ENCODE results near the gene CLN6.

CLN6 gene

DNA sequence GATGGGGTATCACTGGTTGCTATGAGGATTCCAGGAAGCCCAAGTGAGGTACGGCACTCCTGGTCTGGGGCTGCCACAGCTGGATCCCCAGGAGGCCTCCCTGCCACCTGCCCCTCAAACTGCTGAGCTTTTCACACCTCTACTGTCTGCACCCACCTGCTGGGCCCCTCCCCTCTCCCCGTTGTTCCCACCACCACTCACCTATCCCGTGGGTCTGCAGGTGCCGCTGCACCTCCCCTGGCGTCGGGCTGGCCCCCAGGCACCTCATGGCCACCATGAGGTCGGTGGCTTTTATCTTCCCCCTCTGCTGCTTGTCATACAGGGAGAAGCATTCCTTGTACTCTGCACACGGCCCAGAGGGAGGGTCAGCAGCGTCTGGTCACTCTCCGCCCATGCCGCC lies 30.2 kb downstream of the CLN6 start:
- no peak overlapping the region for H3K27ac ChIP-seq
- TF ChIP-seq ZFX (IDR thresholded peaks at IDR 0.05), result no peak
- TF ChIP-seq, protein P1, sequence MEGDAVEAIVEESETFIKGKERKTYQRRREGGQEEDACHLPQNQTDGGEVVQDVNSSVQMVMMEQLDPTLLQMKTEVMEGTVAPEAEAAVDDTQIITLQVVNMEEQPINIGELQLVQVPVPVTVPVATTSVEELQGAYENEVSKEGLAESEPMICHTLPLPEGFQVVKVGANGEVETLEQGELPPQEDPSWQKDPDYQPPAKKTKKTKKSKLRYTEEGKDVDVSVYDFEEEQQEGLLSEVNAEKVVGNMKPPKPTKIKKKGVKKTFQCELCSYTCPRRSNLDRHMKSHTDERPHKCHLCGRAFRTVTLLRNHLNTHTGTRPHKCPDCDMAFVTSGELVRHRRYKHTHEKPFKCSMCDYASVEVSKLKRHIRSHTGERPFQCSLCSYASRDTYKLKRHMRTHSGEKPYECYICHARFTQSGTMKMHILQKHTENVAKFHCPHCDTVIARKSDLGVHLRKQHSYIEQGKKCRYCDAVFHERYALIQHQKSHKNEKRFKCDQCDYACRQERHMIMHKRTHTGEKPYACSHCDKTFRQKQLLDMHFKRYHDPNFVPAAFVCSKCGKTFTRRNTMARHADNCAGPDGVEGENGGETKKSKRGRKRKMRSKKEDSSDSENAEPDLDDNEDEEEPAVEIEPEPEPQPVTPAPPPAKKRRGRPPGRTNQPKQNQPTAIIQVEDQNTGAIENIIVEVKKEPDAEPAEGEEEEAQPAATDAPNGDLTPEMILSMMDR (conservative IDR thresholded peaks at IDR 0.05), result no peak

DNA sequence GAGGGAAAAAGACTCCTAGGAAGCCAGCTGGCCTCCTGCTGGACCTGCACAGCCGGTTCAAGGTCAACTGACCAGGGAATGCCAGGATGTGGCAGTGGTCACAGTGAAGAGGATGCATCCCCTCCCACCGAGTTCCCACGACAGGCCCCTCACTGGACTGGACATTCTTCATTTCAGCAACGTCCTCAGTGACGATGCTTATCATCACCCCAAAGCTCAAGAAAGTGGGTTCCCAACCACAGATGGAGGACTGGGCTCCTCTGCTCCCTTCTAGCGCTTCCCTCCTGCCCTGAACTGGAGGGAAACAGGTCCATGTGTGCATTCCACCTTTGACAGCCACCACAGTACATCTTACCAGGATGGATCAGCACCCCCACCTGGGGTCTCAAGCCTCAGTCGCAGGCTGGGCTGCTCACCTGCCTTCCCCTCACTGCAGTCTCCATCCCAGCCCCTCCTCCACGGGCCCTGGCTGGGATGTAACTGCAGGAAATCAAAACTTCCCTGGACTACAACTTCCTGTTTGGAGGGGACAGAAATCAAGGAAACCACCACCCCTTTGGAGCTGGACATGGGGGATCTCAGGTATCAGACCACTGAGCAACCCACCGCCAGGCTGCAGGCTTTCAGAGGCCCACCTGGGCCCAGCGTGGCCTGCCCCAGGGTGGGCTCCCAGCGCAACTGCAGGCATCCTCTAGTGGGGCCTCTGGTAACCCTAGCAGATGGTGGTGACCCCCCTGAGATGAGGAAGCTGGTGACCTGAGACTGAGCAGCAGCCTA lies 31.7 kb downstream of the CLN6 start:
- no peak for TF ChIP-seq ZFX (IDR thresholded peaks at IDR 0.05)
- H3K27ac ChIP-seq, result no peak overlapping the region

DNA sequence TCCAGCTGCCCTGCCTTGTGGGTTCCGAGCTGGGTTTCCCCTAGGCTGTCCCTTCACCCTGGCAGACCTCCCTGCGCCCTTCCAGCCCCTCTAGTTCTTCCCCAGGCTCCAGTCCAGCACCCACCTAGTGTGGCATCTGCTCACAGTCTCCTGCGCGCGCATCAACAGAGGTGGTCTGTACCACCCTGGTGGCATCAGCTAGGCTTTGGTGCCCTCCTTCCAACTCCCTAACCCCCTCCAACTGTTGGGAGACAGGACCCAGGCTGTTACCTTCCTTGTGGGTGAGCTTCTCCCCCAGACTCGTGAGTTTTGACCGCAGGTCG lies 32.4 kb downstream of the CLN6 start:
- no peak for TF ChIP-seq ZFX (IDR thresholded peaks at IDR 0.05)
- TF ChIP-seq, protein P1 (conservative IDR thresholded peaks at IDR 0.05), result no peak
- H3K27ac ChIP-seq, result no peak overlapping the region

DNA sequence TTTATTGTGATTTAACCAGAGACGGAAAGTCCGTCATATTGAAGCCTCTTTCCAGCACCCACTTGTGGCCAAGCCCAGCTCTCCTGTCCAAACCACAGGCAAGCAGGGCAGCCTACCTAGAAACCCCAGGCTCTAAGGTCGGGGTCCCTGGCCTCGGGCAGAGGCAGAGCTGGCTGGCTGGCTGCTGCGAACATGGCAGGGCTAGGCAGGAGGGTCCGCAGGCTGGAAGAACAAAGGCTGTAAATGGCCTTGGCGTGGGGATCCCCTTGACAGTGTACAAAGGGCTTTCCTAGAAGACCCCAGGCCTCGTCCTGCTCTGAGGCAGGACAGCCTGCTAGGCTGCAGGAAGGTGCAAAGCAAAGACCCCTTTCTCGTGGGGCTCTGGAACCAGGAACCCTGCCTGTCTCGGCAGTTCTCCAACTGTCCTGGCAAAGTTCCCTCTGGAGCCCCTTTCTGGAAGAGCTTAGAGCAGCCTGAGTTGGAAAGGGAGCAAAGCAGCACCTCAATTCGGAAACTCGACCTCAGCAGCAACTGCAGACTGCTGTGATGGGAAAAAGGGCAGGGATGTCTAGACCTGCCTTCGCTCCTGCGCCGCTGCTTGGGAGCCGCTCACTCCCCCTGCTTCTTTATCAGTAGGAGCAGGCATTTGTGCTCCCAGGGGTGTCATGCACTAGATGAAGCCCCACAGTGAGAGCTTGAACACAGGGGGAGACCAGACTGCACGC lies 32.9 kb downstream of the CLN6 start:
- no peak for TF ChIP-seq ZFX (IDR thresholded peaks at IDR 0.05)
- TF ChIP-seq, protein P1 (conservative IDR thresholded peaks at IDR 0.05), result no peak

DNA sequence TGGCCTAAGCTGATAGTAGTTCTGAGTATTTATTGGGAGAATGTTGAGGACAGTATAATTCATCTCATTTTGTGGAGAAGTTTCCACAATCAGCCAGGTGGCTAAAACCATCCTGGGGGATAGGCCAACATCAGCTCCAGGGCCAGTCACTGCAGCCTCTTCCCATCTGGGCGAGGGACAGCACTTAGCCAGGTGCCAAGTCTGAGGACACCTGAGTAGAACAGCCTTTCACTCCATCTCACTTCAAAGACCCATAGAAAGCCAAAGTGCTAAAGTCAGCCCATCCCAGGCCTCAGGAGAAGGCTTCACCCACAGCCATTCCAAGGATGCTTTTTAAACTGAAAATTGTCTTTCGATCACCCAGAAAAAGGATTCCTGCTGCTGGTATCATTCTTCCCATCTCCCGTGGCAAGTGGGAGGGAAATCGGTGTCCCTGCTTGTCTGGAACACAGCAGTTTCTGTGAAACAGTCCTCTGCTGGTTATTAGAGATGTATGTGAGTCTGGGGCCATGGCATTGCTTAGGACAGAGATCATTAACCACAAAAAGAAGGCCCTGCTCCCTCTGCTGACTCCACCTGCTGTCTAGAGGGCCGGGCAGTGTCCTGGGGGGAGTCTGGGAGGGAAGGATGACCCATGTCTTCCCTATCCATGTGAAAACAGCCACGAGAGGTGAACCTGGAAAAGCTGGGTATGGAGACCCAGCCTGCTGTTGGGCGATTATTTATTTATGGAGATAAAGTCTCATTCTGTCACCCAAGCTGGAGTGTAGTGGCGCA lies 34.0 kb downstream of the CLN6 start:
- no peak for TF ChIP-seq ZFX (IDR thresholded peaks at IDR 0.05)
- TF ChIP-seq, protein P1 (conservative IDR thresholded peaks at IDR 0.05), result no peak
- no peak overlapping the region for H3K27ac ChIP-seq

More for the DNA sequence above, 32.9 kb downstream of the CLN6 start:
- no peak overlapping the region for H3K27ac ChIP-seq

DNA sequence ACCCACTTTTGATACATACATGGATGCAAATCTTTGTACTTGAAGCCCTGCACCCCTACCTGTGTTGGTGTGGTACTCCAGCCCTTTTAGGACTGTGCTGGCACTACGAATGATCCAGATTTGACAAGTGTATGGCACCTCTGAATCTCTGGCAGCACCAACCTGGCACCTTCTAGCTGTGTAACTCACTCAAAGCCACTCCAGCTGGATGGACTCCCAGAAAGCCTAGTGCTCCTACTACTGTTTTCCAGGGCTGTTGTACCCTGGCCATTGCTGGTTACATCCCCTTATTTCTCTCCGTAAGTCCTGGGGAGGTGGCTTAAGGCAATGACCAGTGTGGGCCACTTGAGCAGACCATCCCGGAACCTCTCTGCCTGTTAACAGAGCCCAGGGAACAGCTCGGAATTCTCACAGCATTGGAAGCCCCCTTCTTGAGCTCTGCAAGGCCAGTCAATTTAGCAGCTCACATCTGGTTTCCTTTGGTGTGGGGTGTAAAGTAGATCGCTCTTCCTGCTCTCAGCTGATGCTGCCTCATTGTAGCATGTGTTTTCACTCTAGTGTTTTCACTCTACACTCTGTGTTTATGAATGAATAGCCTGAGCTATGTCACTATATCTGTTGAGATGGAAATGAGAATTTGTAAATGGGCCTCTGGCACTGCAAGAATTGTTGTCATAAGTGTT lies 36.6 kb downstream of the CLN6 start:
- H3K27ac ChIP-seq, result no peak overlapping the region
- TF ChIP-seq ZFX (IDR thresholded peaks at IDR 0.05), result no peak
- TF ChIP-seq, protein P1 (conservative IDR thresholded peaks at IDR 0.05), result no peak

DNA sequence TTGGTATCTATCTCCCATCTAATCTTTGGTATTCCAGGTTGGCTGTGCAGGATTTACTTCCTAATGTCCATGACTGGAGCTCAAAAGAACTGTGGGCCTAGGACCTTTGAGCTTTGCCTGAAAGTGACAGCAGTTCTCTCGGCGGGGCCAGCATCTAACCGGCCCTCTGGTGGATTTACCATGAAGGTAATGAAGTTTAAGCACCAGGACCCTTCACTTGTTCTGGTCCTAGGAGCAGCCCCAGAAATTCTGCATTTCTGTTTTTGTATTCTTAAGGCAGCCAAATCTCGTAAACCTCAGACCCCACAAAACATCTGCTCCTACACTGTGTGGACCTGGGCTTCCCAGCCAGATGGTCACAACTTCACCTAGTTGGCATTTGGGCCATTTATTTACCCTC lies 37.4 kb downstream of the CLN6 start:
- TF ChIP-seq ZFX (IDR thresholded peaks at IDR 0.05), result no peak
- TF ChIP-seq, protein P1 (conservative IDR thresholded peaks at IDR 0.05), result no peak
- H3K27ac ChIP-seq, result no peak overlapping the region
